Muscle of back (tissue), 11 donors: Measurements from ENCODE around the gene PLEKHN1. TPM values are rescaled to one million over a fixed set of nuclear protein-coding genes. Genes with fewer than 3 reads are reported as not detected.

Source experiments
- DNase-seq, 3 donors: peaks; one replicate each; pipeline versions ENCODE4 v3.0.0 to v3.0.0-alpha.2; 2013
- polyA plus RNA-seq, 10 donors: library from polyadenylated mRNA; unstranded; fragments of 120-200 nt; gene quantifications; one replicate each; pipeline ENCODE4 v1.2.1, GENCODE V29; 2013; ENCODE audit not compliant: insufficient read length in 10 of 10

Gene PLEKHN1
- polyA plus RNA-seq, 10 donors = 0.10 to 1.3 (median 0.25) TPM; not detected in 5

GRCh38 chr1:1023700-1024099, 57.4 kb downstream of the PLEKHN1 start:
- DNase-seq = no peak

- no peak for DNase-seq
These were observed 58.0 kb downstream of the PLEKHN1 start for GRCh38 chr1:1024149-1024770.

GRCh38 chr1:1024771-1025699, 58.8 kb downstream of the PLEKHN1 start:
- no peak for DNase-seq

Other genes with a start within 250 kb of the PLEKHN1 start
- gene SAMD11, start 42.6 kb upstream of the PLEKHN1 start, polyA plus RNA-seq = 10 to 100 TPM in 1 of 10 donors, 1 to 10 TPM in 9; 1.7 to 11.4 (median 4.4) TPM
- gene NOC2L, start 7.2 kb upstream of the PLEKHN1 start, polyA plus RNA-seq = 10 to 100 TPM; 36.4 to 46.4 (median 39.7) TPM
- gene KLHL17, start 5.9 kb upstream of the PLEKHN1 start, polyA plus RNA-seq = 1 to 10 TPM; 3.0 to 7.2 (median 5.2) TPM
- 1 to 10 TPM in 9 of 10 donors, under 1 TPM in 1; 0.97 to 2.9 (median 1.6) TPM for gene PERM1, start 15.6 kb downstream of the PLEKHN1 start, polyA plus RNA-seq
- gene HES4, start 33.6 kb downstream of the PLEKHN1 start, polyA plus RNA-seq = 10 to 100 TPM in 9 of 10 donors, 1 to 10 TPM in 1; 7.4 to 18.4 (median 12.8) TPM
- gene ISG15, start 47.0 kb downstream of the PLEKHN1 start, polyA plus RNA-seq = 10 to 100 TPM in 1 of 10 donors, 1 to 10 TPM in 9; 5.5 to 11.3 (median 7.9) TPM
- gene AGRN, start 53.6 kb downstream of the PLEKHN1 start, polyA plus RNA-seq = 10 to 100 TPM; 28.4 to 83.9 (median 44.4) TPM
- under 1 TPM in 5 of 10 donors, not detected in 5; 0.08 to 0.16 (median 0.11) TPM for gene RNF223, start 107.8 kb downstream of the PLEKHN1 start, polyA plus RNA-seq
- 1 to 10 TPM; 3.8 to 7.1 (median 4.6) TPM for gene C1orf159, start 149.6 kb downstream of the PLEKHN1 start, polyA plus RNA-seq
- under 1 TPM in 7 of 10 donors, not detected in 3; 0.13 to 0.50 (median 0.27) TPM for gene TTLL10, start 207.4 kb downstream of the PLEKHN1 start, polyA plus RNA-seq
- 1 to 10 TPM; 1.9 to 4.6 (median 2.9) TPM for gene TNFRSF18, start 240.1 kb downstream of the PLEKHN1 start, polyA plus RNA-seq
- 1 to 10 TPM; 1.0 to 3.7 (median 2.0) TPM for gene TNFRSF4, start 247.7 kb downstream of the PLEKHN1 start, polyA plus RNA-seq